Breast epithelium (tissue), 3 donors: Measurements from ENCODE around the gene FAM168A.

Source experiments
- CTCF ChIP-seq, 3 donors: fragments of 450-650 bp; IDR thresholded peaks; one replicate each; pipeline ENCODE4 v1.5.1; 2016 to 2017; ENCODE audit warnings: antibody characterized with exemption in 3 of 3, mild to moderate bottlenecking in 3 of 3, moderate library complexity in 3 of 3
- POLR2A ChIP-seq: fragments of 450-650 bp; IDR thresholded peaks from one replicate; pipeline ENCODE4 v1.6.1; 2016; ENCODE audit warnings: antibody characterized with exemption, mild to moderate bottlenecking, moderate library complexity
- POLR2AphosphoS5 ChIP-seq, 3 donors: sonication (generic); formaldehyde crosslinking; IDR thresholded peaks; one replicate each; pipeline ENCODE4 v1.6.1; 2017; ENCODE audit warnings: antibody characterized with exemption in 3 of 3

DNA sequence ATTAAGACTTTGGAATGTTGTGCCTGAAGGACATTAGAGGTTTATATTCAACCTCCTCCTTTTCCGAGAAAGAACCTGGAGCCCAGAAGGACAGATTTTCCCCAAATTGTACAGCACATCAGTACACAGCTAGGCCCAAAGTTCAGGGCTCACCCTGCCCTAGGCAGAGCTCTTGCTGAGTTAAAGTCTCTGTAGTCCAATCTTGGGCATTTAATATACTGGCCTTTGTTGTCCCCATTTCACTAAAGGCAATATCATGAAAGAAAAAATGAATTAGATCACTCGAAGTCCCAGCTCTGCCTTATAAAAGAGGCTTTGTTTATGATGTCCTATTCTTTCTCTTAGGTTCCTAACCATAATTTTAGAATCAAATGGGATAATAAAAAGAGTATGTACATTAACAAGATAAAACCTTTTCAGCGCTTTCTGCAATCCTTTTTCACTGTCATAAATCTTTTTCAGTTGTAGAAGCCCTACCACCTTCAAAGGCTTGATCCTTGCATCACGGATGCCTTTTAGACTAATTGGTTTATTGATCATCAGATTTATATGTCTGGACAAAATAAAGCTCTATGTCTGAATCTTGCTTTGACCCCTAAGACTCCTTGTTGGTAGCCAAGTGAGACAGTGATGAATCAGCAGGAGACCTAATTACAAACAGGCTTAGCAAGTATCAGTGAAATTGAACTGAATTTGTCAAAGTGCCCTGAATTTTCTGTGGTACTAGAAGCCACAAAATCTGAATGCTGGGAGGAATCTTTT is 181.9 kb downstream of the FAM168A start:
- TF ChIP-seq CTCF (IDR thresholded peaks at IDR 0.05): no peak
- TF ChIP-seq POLR2AphosphoS5 (IDR thresholded peaks at IDR 0.05): no peak
- no peak for TF ChIP-seq POLR2A
